Keratinocyte (primary cell): ENCODE measurements around the gene LRRC4C.

Experiments used
- EZH2 ChIP-seq: IDR thresholded peaks from one replicate; pipeline ENCODE4 v1.6.1; 2012; ENCODE audit warnings: inconsistent platforms, mild to moderate bottlenecking, low read length, moderate library complexity
- TF ChIP-seq, protein P1 (sequence below), 3 experiments: IDR thresholded peaks in 1 of 3; conservative IDR thresholded peaks in 1 of 3; optimal IDR thresholded peaks in 1 of 3; 2 replicates in 2 of 3; 3 replicates in 1 of 3; pipeline versions ENCODE3 to v1.5.1; 2011; ENCODE audit warnings: low read length in 3 of 3, mild to moderate bottlenecking in 3 of 3, moderate library complexity in 2 of 3, control low read depth in 1 of 3, inconsistent platforms in 1 of 3; ENCODE audit not compliant: insufficient read depth in 2 of 3; ENCODE audit errors: extremely low read depth in 1 of 3

DNA sequence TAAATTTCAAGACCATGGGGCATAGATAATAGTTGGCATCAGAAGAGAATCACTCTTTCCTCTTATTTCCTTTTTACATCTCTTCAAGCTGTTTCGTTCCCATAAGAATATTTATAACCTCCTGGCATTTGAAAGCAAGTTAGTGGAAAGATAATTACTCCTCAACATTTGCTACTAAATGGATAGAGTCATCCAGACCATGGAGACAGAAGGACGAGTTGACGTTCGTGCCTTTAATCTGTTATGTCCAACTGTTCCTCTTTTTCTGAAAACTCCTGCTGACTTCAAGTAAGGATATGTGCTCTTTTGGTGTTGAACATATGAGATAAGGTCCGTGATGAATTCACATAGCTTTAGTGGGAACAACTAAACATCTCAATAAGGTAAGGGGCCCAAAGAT is 414.2 kb downstream of the LRRC4C start:
- TF ChIP-seq, protein P1, sequence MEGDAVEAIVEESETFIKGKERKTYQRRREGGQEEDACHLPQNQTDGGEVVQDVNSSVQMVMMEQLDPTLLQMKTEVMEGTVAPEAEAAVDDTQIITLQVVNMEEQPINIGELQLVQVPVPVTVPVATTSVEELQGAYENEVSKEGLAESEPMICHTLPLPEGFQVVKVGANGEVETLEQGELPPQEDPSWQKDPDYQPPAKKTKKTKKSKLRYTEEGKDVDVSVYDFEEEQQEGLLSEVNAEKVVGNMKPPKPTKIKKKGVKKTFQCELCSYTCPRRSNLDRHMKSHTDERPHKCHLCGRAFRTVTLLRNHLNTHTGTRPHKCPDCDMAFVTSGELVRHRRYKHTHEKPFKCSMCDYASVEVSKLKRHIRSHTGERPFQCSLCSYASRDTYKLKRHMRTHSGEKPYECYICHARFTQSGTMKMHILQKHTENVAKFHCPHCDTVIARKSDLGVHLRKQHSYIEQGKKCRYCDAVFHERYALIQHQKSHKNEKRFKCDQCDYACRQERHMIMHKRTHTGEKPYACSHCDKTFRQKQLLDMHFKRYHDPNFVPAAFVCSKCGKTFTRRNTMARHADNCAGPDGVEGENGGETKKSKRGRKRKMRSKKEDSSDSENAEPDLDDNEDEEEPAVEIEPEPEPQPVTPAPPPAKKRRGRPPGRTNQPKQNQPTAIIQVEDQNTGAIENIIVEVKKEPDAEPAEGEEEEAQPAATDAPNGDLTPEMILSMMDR (optimal IDR thresholded peaks at IDR 0.05 in 1 of 3, IDR thresholded peaks at IDR 0.05 in 1 of 3, conservative IDR thresholded peaks at IDR 0.05 in 1 of 3; ENCODE audit: extremely low read depth in 1 of 3, insufficient read depth in 2 of 3, low read length in 3 of 3): no peak
- no peak for TF ChIP-seq EZH2
